H1 (cell line): ENCODE results near the gene SLIT3. TPM values are rescaled to one million over a fixed set of nuclear protein-coding genes. Genes with fewer than 3 reads are reported as not detected.

Experiments
- CTCF ChIA-PET: fragments of 300-600 bp; sonication (Branson Sonifier 250); formaldehyde crosslinking; loops from one replicate; lab custom pipeline; 2021; ENCODE audit not compliant: partially characterized antibody; lab: Charles Lee
- POLR2A ChIA-PET: fragments of 300-600 bp; sonication (Branson Sonifier 250); formaldehyde crosslinking; loops from one replicate; lab custom pipeline; 2021; ENCODE audit warnings: inconsistent platforms; ENCODE audit not compliant: partially characterized antibody; lab: Charles Lee
- DNase-seq, 2 experiments: peaks; one replicate each; pipeline versions ENCODE4 v3.0.0 to v3.0.0-alpha.2; 2010 to 2022; ENCODE audit warnings: low spot score in 2 of 2, low read depth in 1 of 2, mixed read lengths in 1 of 2
- FAIRE-seq: peaks from 2 replicates; lab custom pipeline; 2011; peaks lifted over from hg19 to GRCh38; lab: Jason Lieb, UNC
- H2AFZ ChIP-seq: 2 replicates; pipeline ENCODE4 v1.8.1; 2012; ENCODE audit warnings: low read length, inconsistent platforms
- H2AK5ac ChIP-seq: 2 replicates; pipeline ENCODE4 v1.6.1; 2013; ENCODE audit warnings: low read depth, low read length
- H2BK120ac ChIP-seq: replicated peaks from 2 replicates; pipeline ENCODE3; 2013; ENCODE audit warnings: low read depth, low read length, inconsistent platforms
- H2BK12ac ChIP-seq: 2 replicates; pipeline ENCODE4 v1.6.1; 2013; ENCODE audit warnings: low read depth, low read length
- H2BK15ac ChIP-seq: 2 replicates; pipeline ENCODE4 v1.6.1; 2013; ENCODE audit warnings: low read length
- H2BK20ac ChIP-seq: 2 replicates; pipeline ENCODE4 v1.6.1; 2013; ENCODE audit warnings: low read length
- H2BK5ac ChIP-seq: 2 replicates; pipeline ENCODE4 v1.6.1; 2013; ENCODE audit warnings: low read depth, low read length
- H3K14ac ChIP-seq: 2 replicates; pipeline ENCODE4 v1.6.1; 2013; ENCODE audit warnings: inconsistent platforms; ENCODE audit not compliant: insufficient read length
- H3K18ac ChIP-seq: 2 replicates; pipeline ENCODE4 v1.6.1; 2013; ENCODE audit warnings: low read length; ENCODE audit errors: extremely low read depth
- H3K23ac ChIP-seq: 2 replicates; pipeline ENCODE4 v1.6.1; 2013; ENCODE audit warnings: inconsistent platforms; ENCODE audit not compliant: insufficient read length
- H3K23me2 ChIP-seq: 2 replicates; pipeline ENCODE4 v1.6.1; 2013; ENCODE audit warnings: low read depth, low read length
- H3K27ac ChIP-seq: 2 replicates; pipeline ENCODE4 v1.6.1; 2011; ENCODE audit warnings: low read depth, low read length, inconsistent platforms
- H3K27me3 ChIP-seq, 4 experiments: replicated peaks in 1 of 4; 1 replicate in 1 of 4; 2 replicates in 3 of 4; pipeline versions ENCODE4 v1.6.1 to v1.8.1; 2011 to 2013; ENCODE audit warnings: low read length in 3 of 4, mild to moderate bottlenecking in 3 of 4, inconsistent platforms in 2 of 4, mixed read lengths in 2 of 4, moderate library complexity in 1 of 4; ENCODE audit not compliant: control insufficient read depth in 3 of 4, insufficient read depth in 3 of 4; ENCODE audit errors: extremely low read depth in 1 of 4
- H3K36me3 ChIP-seq, 4 experiments: 2 replicates each; pipeline versions ENCODE4 v1.6.1 to v1.8.1; 2011 to 2013; ENCODE audit warnings: mild to moderate bottlenecking in 4 of 4, low read length in 3 of 4, moderate library complexity in 2 of 4, control low read depth in 1 of 4, inconsistent platforms in 1 of 4; ENCODE audit not compliant: insufficient read depth in 4 of 4, control insufficient read depth in 2 of 4
- H3K4ac ChIP-seq: replicated peaks from 2 replicates; pipeline ENCODE3; 2013; ENCODE audit warnings: low read length, low read depth, mixed read lengths, inconsistent platforms; ENCODE audit not compliant: insufficient read length
- H3K4me1 ChIP-seq, 4 experiments: replicated peaks in 1 of 4; 1 replicate in 1 of 4; 2 replicates in 3 of 4; pipeline versions ENCODE4 v1.6.1 to v1.8.1; 2011 to 2013; ENCODE audit warnings: low read length in 3 of 4, inconsistent platforms in 2 of 4, mixed read lengths in 1 of 4; ENCODE audit not compliant: insufficient read depth in 4 of 4, control insufficient read depth in 3 of 4
- H3K4me2 ChIP-seq, 2 experiments: 2 replicates each; pipeline versions ENCODE4 v1.6.1 to v1.8.1; 2011 to 2013; ENCODE audit warnings: low read depth in 2 of 2, low read length in 2 of 2, control low read depth in 1 of 2, inconsistent platforms in 1 of 2, mild to moderate bottlenecking in 1 of 2; ENCODE audit not compliant: insufficient read depth in 1 of 2
- H3K4me3 ChIP-seq, 4 experiments: fragments of 200-600, 300-600 bp in 1 of 4; sonication (generic), shearing (Covaris generic), sonication (Bioruptor Twin) in 1 of 4; 2 replicates each; pipeline versions ENCODE4 v1.5.1 to v1.8.1; 2011 to 2016; ENCODE audit warnings: low read length in 4 of 4, low read depth in 3 of 4, control low read depth in 2 of 4, inconsistent platforms in 2 of 4, mild to moderate bottlenecking in 2 of 4, mixed read lengths in 1 of 4, moderate library complexity in 1 of 4; ENCODE audit not compliant: insufficient read depth in 2 of 4; ENCODE audit errors: extremely low read depth in 1 of 4
- H3K56ac ChIP-seq: replicated peaks from 2 replicates; pipeline ENCODE3; 2013; ENCODE audit warnings: low read depth, mild to moderate bottlenecking, mixed read lengths, low read length, inconsistent platforms; ENCODE audit not compliant: insufficient read length
- H3K79me1 ChIP-seq: 2 replicates; pipeline ENCODE4 v1.6.1; 2013; ENCODE audit warnings: low read depth, low read length, control low read depth
- H3K79me2 ChIP-seq, 2 experiments: 2 replicates each; pipeline versions ENCODE4 v1.6.1 to v1.8.1; 2012 to 2013; ENCODE audit warnings: low read length in 2 of 2, mild to moderate bottlenecking in 2 of 2, inconsistent platforms in 1 of 2; ENCODE audit not compliant: insufficient read depth in 2 of 2, control insufficient read depth in 1 of 2
- H3K9ac ChIP-seq, 4 experiments: replicated peaks in 1 of 4; 1 replicate in 1 of 4; 2 replicates in 3 of 4; pipeline versions ENCODE4 v1.6.1 to v1.8.1; 2011 to 2013; ENCODE audit warnings: low read depth in 3 of 4, low read length in 3 of 4, control low read depth in 2 of 4, mild to moderate bottlenecking in 2 of 4, moderate library complexity in 2 of 4, inconsistent platforms in 1 of 4; ENCODE audit errors: extremely low read depth in 1 of 4
- H3K9me3 ChIP-seq, 2 experiments: 2 replicates each; pipeline versions ENCODE4 v1.6.1 to v1.8.1; 2012 to 2013; ENCODE audit warnings: mild to moderate bottlenecking in 2 of 2, moderate library complexity in 2 of 2, control low read depth in 1 of 2, inconsistent platforms in 1 of 2, low read depth in 1 of 2, low read length in 1 of 2, mixed read lengths in 1 of 2; ENCODE audit not compliant: insufficient read depth in 2 of 2
- H4K20me1 ChIP-seq, 2 experiments: replicated peaks in 1 of 2; 2 replicates each; pipeline versions ENCODE3 to v1.8.1; 2011 to 2013; ENCODE audit warnings: inconsistent platforms in 2 of 2, low read length in 2 of 2, mild to moderate bottlenecking in 1 of 2; ENCODE audit not compliant: insufficient read depth in 2 of 2, control insufficient read depth in 1 of 2
- H4K5ac ChIP-seq: 2 replicates; pipeline ENCODE4 v1.6.1; 2013; ENCODE audit warnings: low read length, low read depth, mixed read lengths, inconsistent platforms; ENCODE audit not compliant: insufficient read length
- H4K8ac ChIP-seq: 2 replicates; pipeline ENCODE4 v1.8.0; 2013; ENCODE audit warnings: mild to moderate bottlenecking, moderate library complexity, low read length, inconsistent platforms; ENCODE audit not compliant: insufficient read depth; ENCODE audit errors: extremely low read depth
- H4K91ac ChIP-seq: replicated peaks from 2 replicates; pipeline ENCODE3; 2013; ENCODE audit warnings: low read length, mixed read lengths, inconsistent platforms; ENCODE audit not compliant: insufficient read length
- KDM1A ChIP-seq: fragments of 200-600, 300-600 bp; sonication (generic); IDR thresholded peaks from 2 replicates; pipeline ENCODE4 v1.7.1; 2016; ENCODE audit warnings: mild to moderate bottlenecking, low read length, borderline replicate concordance
- KDM4A ChIP-seq: IDR thresholded peaks from one replicate; pipeline ENCODE4 v1.7.1; 2012; ENCODE audit warnings: low read depth, mild to moderate bottlenecking, moderate library complexity, low read length, inconsistent platforms; ENCODE audit not compliant: severe bottlenecking
- NRF1 ChIP-seq: IDR thresholded peaks from 2 replicates; pipeline ENCODE4 v1.6.1; 2011; ENCODE audit warnings: mild to moderate bottlenecking, low read depth, low read length, improper control_type of control experiment
- PHF8 ChIP-seq: fragments of 200-600 bp; sonication (generic); conservative IDR thresholded peaks from 2 replicates; pipeline ENCODE4 v1.7.1; 2012; ENCODE audit warnings: low read depth, mild to moderate bottlenecking, inconsistent platforms, low read length, moderate library complexity
- WGBS, 2 experiments: shearing (Covaris generic) in 1 of 2; methylation state at CpG; one replicate each; pipeline versions ENCODE4 v1.1.6 to v1.1.7; 2013 to 2015; ENCODE audit warnings: low lambda C conversion rate in 2 of 2, mixed read lengths in 2 of 2, inconsistent platforms in 1 of 2, low coverage in 1 of 2, missing lambda C conversion rate in 1 of 2; ENCODE audit not compliant: insufficient replicate concordance in 2 of 2, insufficient coverage in 1 of 2, insufficient read length in 1 of 2; ENCODE audit errors: extremely low coverage in 1 of 2, missing lambda C conversion rate in 1 of 2; 5-methylcytosine and 5-hydroxymethylcytosine counted together
- polyA plus RNA-seq, 7 experiments: library from polyadenylated mRNA; depleted of rRNA in 3 of 7; stranded (reverse) in 5 of 7; unstranded in 2 of 7; fragments of >200 nt in 5 of 7; fragments of 200-250 nt in 2 of 7; gene quantifications; 1 replicate in 5 of 7; 2 replicates in 1 of 7; 4 replicates in 1 of 7; pipeline versions ENCODE4 v1.2.1 to v1.2.3, GENCODE V29; 2011 to 2013; ENCODE audit warnings: missing spikeins in 2 of 7, mixed read lengths in 2 of 7
- total RNA-seq: library from RNA; stranded (reverse); fragmentation: NEBNext Ultra II Directional; extraction: Animal tissue kit (Norgen Biotek cat#: 25700); gene quantifications from 2 replicates; pipeline ENCODE4 v1.2.1, GENCODE V29; 2021

The SLIT3 gene
- total and polyA plus RNA-seq, 2 of the 8 experiments (the other 6 are each of a cell fraction or from before 2014, with no cell fraction given), result 1.1 to 1.2 TPM

DNA sequence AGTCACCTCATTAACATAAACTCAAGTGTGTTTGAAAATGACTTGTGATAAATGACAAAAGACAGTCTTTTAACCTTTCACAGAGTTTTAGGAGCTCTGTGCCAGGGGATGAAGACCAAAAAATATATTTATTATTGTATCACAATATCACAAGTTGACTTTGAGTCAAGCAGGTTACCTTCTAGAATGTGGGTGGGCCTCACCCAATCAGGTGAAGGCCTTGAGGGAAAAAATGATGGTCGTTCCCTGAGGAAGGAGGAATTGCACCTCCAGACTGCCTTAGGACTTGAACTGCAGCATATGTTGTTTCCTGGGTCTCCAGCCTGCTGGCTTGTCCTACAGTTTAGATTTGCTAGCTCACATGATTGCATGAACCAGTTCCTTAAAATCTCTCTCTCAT, 680.1 kb downstream of the SLIT3 start:
- CTCF ChIA-PET, result no interaction called here
- Histone ChIP-seq H3K4me3 (no peak overlapping the region), H4K8ac (no peak overlapping the region)
- TF ChIP-seq KDM1A (0 out of 2 replicates have a peak, but pooled peaks have one; percentile 12), KDM4A (no peak), NRF1 (no peak), PHF8 (no peak)
- TF ChIP-seq, all 59 proteins: peak for 1
- H3K23me2 ChIP-seq, result no peaks in the 10 kb centered on the region; the same call in 1 of the 2 replicates
- no peaks in the 10 kb centered on the region for H3K27me3 ChIP-seq
- no peak overlapping the region for H2BK5ac ChIP-seq
- H3K4me1 ChIP-seq, result no peaks in the 10 kb centered on the region
- H3K9me3 ChIP-seq, result no peaks in the 10 kb centered on the region
- no peak overlapping the region for H2AFZ ChIP-seq
- no peak overlapping the region for H4K91ac ChIP-seq
- POLR2A ChIA-PET, result no interaction called here
- no peak overlapping the region for H3K9ac ChIP-seq
- no peak overlapping the region for H2BK12ac ChIP-seq
- 86% methylated on average over 1 of the region's 1 CpG; no CpG with 5 or more reads in 1 of the 2 experiments for WGBS, 2 experiments
- no peak overlapping the region for H3K27ac ChIP-seq
- H4K20me1 ChIP-seq, result no peaks in the 10 kb centered on the region
- H3K79me2 ChIP-seq, result no peaks in the 10 kb centered on the region
- H3K18ac ChIP-seq, result no peak overlapping the region
- no peak overlapping the region for H2AK5ac ChIP-seq
- H3K4ac ChIP-seq, result no peak overlapping the region
- H2BK120ac ChIP-seq, result no peak overlapping the region
- DNase-seq (no peak), FAIRE-seq (no peak)
- H3K56ac ChIP-seq, result no peak overlapping the region
- no peak overlapping the region for H3K14ac ChIP-seq
- H3K23ac ChIP-seq, result no peak overlapping the region
- no peaks in the 10 kb centered on the region for H3K36me3 ChIP-seq
- no peaks in the 10 kb centered on the region for H3K79me1 ChIP-seq
- H4K5ac ChIP-seq, result no peak overlapping the region
- no peak overlapping the region for H2BK15ac ChIP-seq
- H3K4me2 ChIP-seq, result no peak overlapping the region
- no peak overlapping the region for H2BK20ac ChIP-seq
